CD4-positive, alpha-beta T cell treated with Interleukin-10 for 1 hour (primary cell): ENCODE results near the gene TMOD1.
"Not testable (repeated sequence)": the region's sequence is repeated elsewhere in the genome, so short reads cannot be mapped to it uniquely, and the experiment has no call there.

Experiments used
- DNase-seq: peaks from one replicate; pipeline ENCODE4 v3.0.0-alpha.2; 2020

TMOD1 gene

GRCh38 chr9:97571664-97572063 is 70.2 kb downstream of the TMOD1 start:
- no peak for DNase-seq

GRCh38 chr9:97572196-97572891 is 70.9 kb downstream of the TMOD1 start:
- DNase-seq = no peak

- no peak for DNase-seq
Observed at GRCh38 chr9:97572892-97573365, 71.5 kb downstream of the TMOD1 start.

GRCh38 chr9:97573482-97574073 is 72.1 kb downstream of the TMOD1 start:
- DNase-seq = no peak

- DNase-seq = not testable (repeated sequence)
Observed at GRCh38 chr9:97574101-97574571, 72.7 kb downstream of the TMOD1 start.

- DNase-seq = peak; percentile 40
Observed at GRCh38 chr9:97574921-97575672, 73.6 kb downstream of the TMOD1 start.

GRCh38 chr9:97575673-97576200 is 74.3 kb downstream of the TMOD1 start:
- no peak for DNase-seq

- DNase-seq = no peak
Observed at GRCh38 chr9:97577051-97577450, 75.6 kb downstream of the TMOD1 start.

DNA sequence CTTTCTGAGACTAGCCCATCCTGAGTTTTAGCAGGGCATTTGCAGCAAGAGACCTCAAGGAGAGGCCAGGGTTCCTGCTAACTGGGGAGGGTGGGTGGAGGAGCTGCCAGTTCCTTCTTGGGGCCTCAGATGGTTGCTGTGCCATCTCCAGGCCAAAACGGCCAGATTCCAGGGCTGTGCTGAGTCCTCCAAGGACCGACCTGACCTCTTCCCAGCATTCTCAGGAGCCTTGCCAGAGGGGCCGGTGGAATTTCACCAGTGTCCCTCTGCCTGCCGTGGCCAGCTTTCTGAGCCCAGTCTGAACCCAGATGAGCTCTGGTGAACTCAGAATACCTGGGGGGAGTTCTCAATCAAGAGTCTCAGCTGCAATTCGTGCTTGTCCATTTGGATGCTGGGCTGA is 77.4 kb downstream of the TMOD1 start:
- DNase-seq = no peak

- DNase-seq = no peak
Observed at GRCh38 chr9:97579914-97580313, 78.4 kb downstream of the TMOD1 start.

DNA sequence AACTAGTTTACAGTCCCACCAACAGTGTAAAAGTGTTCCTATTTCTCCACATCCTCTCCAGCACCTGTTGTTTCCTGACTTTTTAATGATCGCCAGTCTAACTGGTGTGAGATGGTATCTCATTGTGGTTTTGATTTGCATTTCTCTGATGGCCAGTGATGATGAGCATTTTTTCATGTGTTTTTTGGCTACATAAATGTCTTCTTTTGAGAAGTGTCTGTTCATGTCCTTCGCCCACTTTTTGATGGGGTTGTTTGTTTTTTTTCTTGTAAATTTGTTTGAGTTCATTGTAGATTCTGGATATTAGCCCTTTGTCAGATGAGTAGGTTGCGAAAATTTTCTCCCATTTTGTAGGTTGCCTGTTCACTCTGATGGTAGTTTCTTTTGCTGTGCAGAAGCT is 80.1 kb downstream of the TMOD1 start:
- not testable (repeated sequence) for DNase-seq

DNA sequence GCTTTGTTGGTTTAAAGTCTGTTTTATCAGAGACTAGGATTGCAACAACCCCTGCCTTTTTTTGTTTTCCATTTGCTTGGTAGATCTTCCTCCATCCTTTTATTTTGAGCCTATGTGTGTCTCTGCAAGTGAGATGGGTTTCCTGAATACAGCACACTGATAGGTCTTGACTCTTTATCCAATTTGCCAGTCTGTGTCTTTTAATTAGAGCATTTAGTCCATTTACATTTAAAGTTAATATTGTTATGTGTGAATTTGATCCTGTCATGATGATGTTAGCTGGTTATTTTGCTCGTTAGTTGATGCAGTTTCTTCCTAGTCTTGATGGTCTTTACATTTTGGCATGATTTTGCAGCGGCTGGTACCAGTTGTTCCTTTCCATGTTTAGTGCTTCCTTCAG is 83.3 kb downstream of the TMOD1 start:
- not testable (repeated sequence) for DNase-seq

GRCh38 chr9:97586909-97587308 is 85.4 kb downstream of the TMOD1 start:
- not testable (repeated sequence) for DNase-seq

- DNase-seq = no peak
Observed at GRCh38 chr9:97591535-97591934, 90.1 kb downstream of the TMOD1 start.

DNA sequence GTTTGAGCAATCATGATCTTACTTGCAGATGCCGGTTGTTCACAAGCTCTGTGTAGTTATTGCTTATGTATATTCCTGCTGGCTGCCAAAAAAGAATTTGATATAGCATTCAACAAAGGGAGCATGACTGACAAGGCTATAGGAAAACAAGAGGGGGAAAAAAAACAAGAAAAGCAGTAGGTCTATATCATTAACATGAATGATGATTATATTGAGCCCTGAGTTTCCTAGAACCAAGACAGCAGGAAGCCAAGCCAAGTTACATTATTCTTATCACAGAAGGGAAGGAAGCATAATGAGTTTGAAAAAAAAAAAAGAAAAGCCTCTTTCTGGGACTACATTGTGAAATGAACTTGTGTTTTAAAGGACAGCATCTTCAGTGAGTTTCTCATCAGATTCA is 90.7 kb downstream of the TMOD1 start:
- DNase-seq = no peak

DNA sequence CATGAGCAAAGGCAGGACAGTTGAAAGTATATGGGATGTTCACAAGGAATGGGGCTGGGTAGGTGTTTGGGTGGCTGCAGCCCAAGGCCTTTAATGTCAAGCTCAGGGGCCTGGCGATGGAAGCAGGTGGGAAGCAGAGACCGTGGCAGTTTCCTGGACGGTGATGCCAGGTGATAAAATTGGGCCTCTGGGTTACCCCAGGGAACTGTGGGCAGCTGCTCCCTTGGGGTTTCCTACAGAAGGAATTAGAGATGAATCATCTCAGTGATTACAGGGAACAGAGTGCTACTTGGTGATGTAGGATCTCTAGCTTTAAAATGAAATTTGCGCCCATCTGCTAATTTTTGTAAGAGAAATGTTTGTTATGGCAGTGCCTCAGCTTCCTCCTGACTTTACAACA is 92.5 kb downstream of the TMOD1 start:
- DNase-seq = no peak

- no peak for DNase-seq
Observed at GRCh38 chr9:97594381-97594921, 93.0 kb downstream of the TMOD1 start.

DNA sequence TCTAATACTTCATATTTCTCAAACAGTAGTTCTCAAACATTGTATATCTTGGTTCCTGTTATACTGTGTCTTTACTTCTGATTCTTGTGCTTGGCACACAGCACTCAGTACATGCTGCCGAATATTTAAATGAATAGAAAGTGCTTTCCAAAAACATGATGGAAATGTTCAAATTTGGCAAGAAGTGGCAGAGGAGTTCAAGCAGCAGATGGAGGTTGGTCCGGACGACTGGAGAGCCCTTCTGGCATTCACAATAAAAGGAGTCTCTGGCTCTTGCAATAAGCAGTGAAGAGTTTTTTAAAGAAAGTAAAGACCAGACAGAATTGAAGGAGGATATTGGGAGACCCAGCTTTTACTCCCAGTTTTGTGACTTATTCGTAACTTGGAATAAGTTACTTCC is 95.4 kb downstream of the TMOD1 start:
- DNase-seq = no peak

DNA sequence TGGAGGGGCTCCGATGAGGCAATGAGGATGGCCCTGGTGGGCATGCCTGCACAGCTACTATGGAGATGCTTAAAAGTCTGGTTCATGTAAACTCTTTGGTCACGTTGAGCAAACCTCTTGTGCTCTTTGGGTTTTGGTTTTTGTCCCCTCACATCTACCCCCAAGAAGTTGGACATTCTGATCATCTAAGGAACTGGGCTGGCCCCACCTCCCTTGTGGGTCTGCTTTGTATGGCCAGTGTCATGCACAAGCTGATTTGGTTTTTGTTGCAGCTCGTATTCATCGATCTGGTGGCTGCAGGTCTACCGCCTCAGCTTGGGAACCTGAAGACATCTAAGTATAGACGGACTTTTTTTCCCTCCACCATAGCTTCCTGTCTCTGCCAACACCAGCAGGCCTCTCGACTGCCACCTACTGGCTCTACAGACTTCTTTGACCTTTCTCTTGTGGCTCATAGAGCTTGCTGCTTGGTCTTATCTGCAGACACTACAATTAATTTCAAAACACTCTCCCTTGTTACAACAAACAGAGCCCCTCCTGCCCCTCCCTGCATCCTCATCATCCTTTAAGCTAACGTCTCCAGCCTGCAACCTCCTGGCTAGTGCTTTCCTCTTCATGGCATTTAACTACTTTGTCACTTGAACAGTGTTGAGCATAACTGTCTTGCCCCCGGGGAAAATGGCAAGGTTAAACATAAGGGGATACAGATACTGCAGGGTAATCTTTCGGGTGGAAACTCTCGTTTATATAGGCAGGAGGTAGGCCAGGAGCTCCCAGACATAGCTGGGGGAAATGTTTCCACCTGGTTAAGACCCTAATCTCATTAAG is 97.2 kb downstream of the TMOD1 start:
- DNase-seq = peak; percentile 75

DNA sequence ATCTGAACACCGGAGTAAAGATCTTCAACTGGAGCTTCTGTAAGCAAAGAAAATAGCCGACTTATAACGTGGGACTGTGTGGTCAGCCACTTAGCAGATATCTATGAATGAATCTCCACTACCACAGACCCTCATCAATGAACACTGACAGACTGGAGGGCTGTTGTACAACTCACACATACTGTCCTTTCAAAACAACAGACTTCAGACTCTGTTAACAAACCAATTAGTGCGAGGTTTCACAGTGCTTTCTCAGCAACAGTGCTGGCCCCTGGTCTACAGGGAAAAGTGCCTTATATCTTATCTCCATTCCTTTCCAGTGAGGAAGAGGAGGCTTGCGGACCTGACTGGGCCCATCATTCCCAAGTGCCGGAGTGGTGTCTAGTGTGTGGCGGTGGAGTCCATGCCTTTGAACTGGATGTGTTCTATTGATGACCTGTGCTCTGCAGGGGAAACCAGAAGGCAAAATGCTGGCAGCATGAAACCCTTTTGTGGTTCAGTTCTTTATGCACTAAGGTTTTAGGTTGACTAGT is 97.9 kb downstream of the TMOD1 start:
- DNase-seq = no peak

DNA sequence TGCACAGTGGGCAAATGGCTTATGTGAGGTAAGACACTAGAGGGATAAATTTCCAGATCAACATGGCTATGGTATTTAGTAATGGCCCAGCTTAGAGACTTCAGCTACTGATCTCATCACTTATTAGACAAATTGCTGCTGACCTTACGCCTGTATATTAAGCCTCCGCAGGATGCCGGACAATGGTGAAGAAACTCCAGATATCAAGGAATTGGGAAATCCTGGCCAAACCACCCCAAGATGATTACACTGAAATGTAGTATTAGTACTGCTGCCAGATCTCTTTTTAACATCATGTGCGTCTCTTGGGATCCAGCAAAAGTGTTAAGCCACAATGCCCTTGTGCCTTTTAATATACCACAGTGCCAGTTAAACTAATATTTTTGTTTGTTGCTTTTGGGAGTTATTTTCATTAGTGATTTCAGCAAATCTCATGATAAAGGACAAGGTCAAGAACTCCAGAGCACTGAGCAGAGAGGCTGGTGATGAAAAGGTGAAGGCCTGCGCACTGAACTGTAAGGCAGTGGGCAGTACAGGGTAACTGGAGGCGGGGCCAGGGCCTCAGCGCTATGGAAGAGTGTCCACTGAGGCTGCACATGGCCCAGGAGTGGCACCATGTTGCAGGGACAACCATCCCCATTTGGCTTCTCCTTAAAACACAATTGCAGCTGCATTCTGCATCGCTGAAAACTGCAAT is 99.2 kb downstream of the TMOD1 start:
- no peak for DNase-seq
